Right lobe of liver (tissue), 4 donors: ENCODE measurements around the gene DRAM1.

ENCODE experiments used
- CTCF ChIP-seq, 4 donors: fragments of 200-600 bp in 3 of 4; fragments of 450-650 bp in 1 of 4; IDR thresholded peaks; one replicate each; pipeline versions ENCODE4 v1.5.1 to v1.8.0; 2016 to 2022; ENCODE audit warnings: antibody characterized with exemption in 4 of 4, mild to moderate bottlenecking in 2 of 4
- POLR2A ChIP-seq: fragments of 450-650 bp; IDR thresholded peaks from one replicate; pipeline ENCODE4 v1.6.1; 2017; ENCODE audit warnings: antibody characterized with exemption, mild to moderate bottlenecking
- donor health status: DM: no; HTN: no; CAD: no.
- donor health status: DM: no; HTN: no; CAD: no.
- donor health status: DM: no; HTN: yes; CAD: no.

- TF ChIP-seq POLR2A (no peak), CTCF (IDR thresholded peaks at IDR 0.05) (peak; percentile 80 to 90 (median 88))
Measured at GRCh38 chr12:101839324-101840283, 37.8 kb upstream of the DRAM1 start.
